Ovary (tissue), 9 donors: Measurements from ENCODE around the gene MARCHF3. TPM values are rescaled to one million over a fixed set of nuclear protein-coding genes. Genes with fewer than 3 reads are reported as not detected.

Experiments
- DNase-seq, 5 donors: peaks; one replicate each; pipeline ENCODE4 v3.0.0-alpha.2; 2019 to 2020
- H3K27ac ChIP-seq, 2 donors: fragments of 200-600 bp; one replicate each; pipeline versions ENCODE4 v1.5.1 to v1.8.0; 2019 to 2022
- H3K27me3 ChIP-seq: fragments of 200-600 bp; one replicate; pipeline ENCODE4 v1.8.0; 2022
- H3K36me3 ChIP-seq: fragments of 200-600 bp; sonication (generic); one replicate; pipeline ENCODE4 v1.5.1; 2019
- H3K4me1 ChIP-seq: one replicate; pipeline ENCODE4 v1.8.1; 2013; ENCODE audit warnings: mild to moderate bottlenecking, moderate library complexity; ENCODE audit not compliant: insufficient read depth
- H3K4me3 ChIP-seq: fragments of 200-600 bp; sonication (generic); one replicate; pipeline ENCODE4 v1.5.1; 2017
- H3K9me3 ChIP-seq, 2 donors: fragments of 200-600 bp in 1 of 2; sonication (generic) in 1 of 2; one replicate each; pipeline versions ENCODE4 v1.5.1 to v1.8.1; 2013 to 2019; ENCODE audit warnings: mild to moderate bottlenecking in 1 of 2, moderate library complexity in 1 of 2
- EP300 ChIP-seq: sonication (generic); formaldehyde crosslinking; IDR thresholded peaks from one replicate; pipeline ENCODE4 v1.6.1; 2017; ENCODE audit warnings: antibody characterized with exemption
- POLR2A ChIP-seq: fragments of 450-650 bp; IDR thresholded peaks from one replicate; pipeline ENCODE4 v1.6.1; 2017; ENCODE audit warnings: antibody characterized with exemption, mild to moderate bottlenecking, moderate library complexity
- WGBS, 3 donors: extraction: QIAGEN DNeasy Blood & Tissue Kit in 1 of 3; methylation state at CpG; one replicate each; pipeline versions ENCODE4 v1.1.5 to v1.1.7; 2013 to 2017; 5-methylcytosine and 5-hydroxymethylcytosine counted together
- intact Hi-C, 4 donors: fragments of 100-400 bp; cut with DNase I; formaldehyde crosslinking; loops; one replicate each; pipeline versions ENCODE4 v1.11.0 to v1.15.1; 2022 to 2023
- polyA plus RNA-seq, 2 donors: library from polyadenylated mRNA; stranded (reverse); fragments of 200-250 nt in 1 of 2; fragments of 350-450 nt in 1 of 2; fragmentation: Illumina TruSeq in 1 of 2; extraction: RNeasy Lipid Tissue Mini Kit (QIAGEN cat#74804) in 1 of 2; gene quantifications; one replicate each; pipeline ENCODE4 v1.2.3, GENCODE V29; 2013 to 2014
- total RNA-seq, 7 donors: library from RNA; depleted of rRNA in 2 of 7; stranded (reverse); fragments of >200 nt in 2 of 7; fragmentation: NEBNext Ultra II Directional in 3 of 7; extraction: Animal tissue kit (Norgen Biotek cat#: 25700) in 3 of 7; gene quantifications; one replicate each; pipeline versions ENCODE4 v1.1.0 to v1.2.4, GENCODE V29; 2016 to 2023
- TF ChIP-seq, protein P1 (sequence below), 3 donors: fragments of 450-650 bp in 2 of 3; fragments of 200-600 bp in 1 of 3; IDR thresholded peaks; one replicate each; pipeline versions ENCODE4 v1.5.1 to v1.8.0; 2016 to 2022; ENCODE audit warnings: antibody characterized with exemption in 3 of 3, mild to moderate bottlenecking in 1 of 3
- donor health status: DM: no; HTN: no; CAD: no; lungs with moderate emphysema.
- donor health status: DM: no; HTN: no; CAD: no.
- donor health status: Bipolar disorder and iron deficiency.
- donor health status: DM: yes; HTN: yes; CAD: no.
- donor health status: DM: no; HTN: no; CAD: no.
- donor health status: DM: yes; HTN: yes; CAD: no.

Gene MARCHF3
- total and polyA plus RNA-seq, 9 donors = 2.1 to 13.8 (median 4.5) TPM

DNA sequence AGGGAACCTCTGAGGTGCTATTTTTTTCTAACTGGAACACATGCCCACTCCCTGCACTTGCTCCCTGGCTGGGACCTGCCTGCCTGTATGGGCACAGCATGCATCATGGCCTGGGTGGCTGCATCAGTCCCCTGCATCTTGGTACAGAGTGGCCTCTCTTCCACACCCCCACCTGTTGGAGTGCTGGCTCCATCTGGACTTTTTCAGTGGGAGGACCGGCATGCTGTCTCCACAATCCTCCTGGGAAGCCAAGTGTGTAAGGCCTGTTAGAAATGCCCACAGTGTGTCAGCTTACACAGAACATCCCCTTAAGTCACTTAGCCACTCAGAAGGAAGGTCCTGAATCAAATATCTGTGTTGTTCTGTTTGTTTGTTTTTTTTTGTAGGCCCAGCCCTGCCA, 102.9 kb downstream of the MARCHF3 start:
- Histone ChIP-seq H3K36me3 (no peaks in the 10 kb centered on the region), H3K9me3 (no peaks in the 10 kb centered on the region), H3K27ac (no peak overlapping the region), H3K4me3 (no peak overlapping the region), H3K27me3 (no peaks in the 10 kb centered on the region), H3K4me1 (no peaks in the 10 kb centered on the region)
- WGBS, 3 donors = 75 to 92% (median 89%) methylated on average over 1 of the region's 1 CpG
- DNase-seq = no peak
- intact Hi-C loops = no loop called here
- TF ChIP-seq, protein P1, sequence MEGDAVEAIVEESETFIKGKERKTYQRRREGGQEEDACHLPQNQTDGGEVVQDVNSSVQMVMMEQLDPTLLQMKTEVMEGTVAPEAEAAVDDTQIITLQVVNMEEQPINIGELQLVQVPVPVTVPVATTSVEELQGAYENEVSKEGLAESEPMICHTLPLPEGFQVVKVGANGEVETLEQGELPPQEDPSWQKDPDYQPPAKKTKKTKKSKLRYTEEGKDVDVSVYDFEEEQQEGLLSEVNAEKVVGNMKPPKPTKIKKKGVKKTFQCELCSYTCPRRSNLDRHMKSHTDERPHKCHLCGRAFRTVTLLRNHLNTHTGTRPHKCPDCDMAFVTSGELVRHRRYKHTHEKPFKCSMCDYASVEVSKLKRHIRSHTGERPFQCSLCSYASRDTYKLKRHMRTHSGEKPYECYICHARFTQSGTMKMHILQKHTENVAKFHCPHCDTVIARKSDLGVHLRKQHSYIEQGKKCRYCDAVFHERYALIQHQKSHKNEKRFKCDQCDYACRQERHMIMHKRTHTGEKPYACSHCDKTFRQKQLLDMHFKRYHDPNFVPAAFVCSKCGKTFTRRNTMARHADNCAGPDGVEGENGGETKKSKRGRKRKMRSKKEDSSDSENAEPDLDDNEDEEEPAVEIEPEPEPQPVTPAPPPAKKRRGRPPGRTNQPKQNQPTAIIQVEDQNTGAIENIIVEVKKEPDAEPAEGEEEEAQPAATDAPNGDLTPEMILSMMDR (IDR thresholded peaks at IDR 0.05) = no peak
- TF ChIP-seq POLR2A (no peak), EP300 (no peak)

DNA sequence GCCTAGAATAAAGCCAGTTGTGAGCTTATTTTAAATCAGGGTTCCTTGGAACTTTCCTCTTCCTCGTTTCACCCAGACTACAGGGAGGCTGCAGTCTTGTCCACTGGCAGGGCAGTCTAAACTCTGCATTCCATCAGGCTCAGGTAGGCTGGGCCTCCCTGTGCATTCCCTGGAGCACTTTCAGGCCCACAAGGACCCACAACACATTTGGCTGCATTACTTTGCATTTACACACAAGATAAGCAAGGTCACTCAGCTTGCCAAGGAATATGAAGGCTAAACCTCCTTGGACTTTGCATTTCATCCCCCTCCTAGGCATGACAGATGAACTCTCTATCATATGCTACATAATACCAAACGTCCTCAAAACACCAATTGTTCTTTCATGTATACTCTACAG, 104.2 kb downstream of the MARCHF3 start:
- no peaks in the 10 kb centered on the region for H3K27me3 ChIP-seq
- H3K4me3 ChIP-seq = no peak overlapping the region
- intact Hi-C loops = no loop called here
- no peak overlapping the region for H3K27ac ChIP-seq
- no peak for DNase-seq
- H3K36me3 ChIP-seq = no peaks in the 10 kb centered on the region
- H3K9me3 ChIP-seq = no peaks in the 10 kb centered on the region
- no peaks in the 10 kb centered on the region for H3K4me1 ChIP-seq
- TF ChIP-seq POLR2A (no peak), EP300 (no peak)
- TF ChIP-seq, protein P1 (IDR thresholded peaks at IDR 0.05) = no peak
- 36 to 39% (median 38%) methylated on average over 2 of the region's 2 CpGs for WGBS, 3 donors

DNA sequence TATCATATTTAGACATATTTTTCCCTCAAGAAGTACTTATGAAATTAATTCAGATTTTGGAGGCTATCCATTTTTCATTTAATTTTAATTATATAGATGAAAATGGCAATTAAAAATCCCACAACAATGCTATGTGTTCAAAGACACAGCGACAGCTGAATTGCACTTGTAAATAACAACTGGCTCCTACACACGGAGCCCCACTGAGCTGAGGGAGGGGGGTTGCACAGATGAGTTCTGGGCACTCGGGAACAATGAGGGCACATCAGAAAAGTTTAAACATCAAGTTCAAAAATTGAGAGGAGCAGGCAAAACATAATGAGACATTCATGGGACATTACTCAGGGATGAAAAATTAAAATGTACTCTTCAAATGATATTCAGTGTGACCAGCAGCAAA, 104.9 kb downstream of the MARCHF3 start:
- Histone ChIP-seq H3K27ac (no peak overlapping the region), H3K9me3 (no peaks in the 10 kb centered on the region), H3K27me3 (no peaks in the 10 kb centered on the region), H3K4me1 (no peaks in the 10 kb centered on the region), H3K4me3 (no peak overlapping the region), H3K36me3 (no peaks in the 10 kb centered on the region)
- TF ChIP-seq, protein P1 (IDR thresholded peaks at IDR 0.05) = no peak
- no peak for TF ChIP-seq EP300
- no peak for TF ChIP-seq POLR2A
- 81 to 90% (median 88%) methylated on average over 3 of the region's 3 CpGs for WGBS, 3 donors
- DNase-seq = no peak
- intact Hi-C loops = no loop called here

DNA sequence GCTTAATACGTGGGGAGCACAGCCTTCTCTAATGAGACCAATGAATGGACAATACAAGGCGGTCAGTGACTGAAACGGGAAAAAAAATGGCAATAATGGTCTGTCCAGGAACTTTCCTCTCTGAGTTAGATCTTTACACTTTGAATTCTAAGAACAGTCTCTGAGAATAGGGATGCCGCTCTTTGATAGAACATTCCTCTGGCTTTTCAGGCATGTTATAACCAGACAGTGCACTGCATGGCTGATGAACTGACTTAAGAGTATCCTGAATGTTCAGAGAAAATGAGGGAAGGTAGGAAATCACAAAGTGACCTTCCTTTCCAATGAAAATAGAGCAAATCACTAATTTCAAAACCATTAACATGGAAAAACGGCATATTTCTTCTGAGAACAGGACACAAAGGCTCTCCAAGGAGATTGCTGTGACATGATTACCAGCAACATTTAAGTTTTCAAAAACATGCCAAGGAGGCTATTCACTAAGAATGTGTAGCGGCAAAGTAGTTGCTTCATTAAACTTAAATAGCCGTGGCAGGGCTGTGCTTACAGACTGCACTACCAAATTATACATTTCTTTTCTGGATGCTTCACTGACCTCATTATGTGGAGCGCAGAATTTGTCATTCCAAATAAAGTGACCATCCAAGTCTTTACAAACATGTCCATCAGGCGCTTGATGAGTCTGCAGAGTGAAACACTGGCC, 105.9 kb downstream of the MARCHF3 start:
- H3K36me3 ChIP-seq = no peaks in the 10 kb centered on the region
- no peaks in the 10 kb centered on the region for H3K4me1 ChIP-seq
- H3K4me3 ChIP-seq = no peak overlapping the region
- DNase-seq = no peak
- no peak for TF ChIP-seq EP300
- TF ChIP-seq, protein P1 (IDR thresholded peaks at IDR 0.05) = no peak
- no peak for TF ChIP-seq POLR2A
- no peaks in the 10 kb centered on the region for H3K9me3 ChIP-seq
- intact Hi-C loops = no loop called here
- H3K27ac ChIP-seq = no peak overlapping the region
- WGBS, 3 donors = 96 to 97% (median 96%) methylated on average over 9 of the region's 9 CpGs
- H3K27me3 ChIP-seq = no peaks in the 10 kb centered on the region
